GM18519 (cell line): ENCODE measurements around the gene B3GAT1.
"Not testable (repeated sequence)": the region's sequence is repeated elsewhere in the genome, so short reads cannot be mapped to it uniquely, and the experiment has no call there.

ENCODE experiments used
- ATAC-seq: cut with Tn5 transposase; IDR thresholded peaks from one replicate; pipeline ENCODE4 v1.9.1; 2021; ENCODE audit warnings: mild to moderate bottlenecking, moderate library complexity; ENCODE audit not compliant: unreplicated experiment, low FRiP score

B3GAT1 gene

DNA sequence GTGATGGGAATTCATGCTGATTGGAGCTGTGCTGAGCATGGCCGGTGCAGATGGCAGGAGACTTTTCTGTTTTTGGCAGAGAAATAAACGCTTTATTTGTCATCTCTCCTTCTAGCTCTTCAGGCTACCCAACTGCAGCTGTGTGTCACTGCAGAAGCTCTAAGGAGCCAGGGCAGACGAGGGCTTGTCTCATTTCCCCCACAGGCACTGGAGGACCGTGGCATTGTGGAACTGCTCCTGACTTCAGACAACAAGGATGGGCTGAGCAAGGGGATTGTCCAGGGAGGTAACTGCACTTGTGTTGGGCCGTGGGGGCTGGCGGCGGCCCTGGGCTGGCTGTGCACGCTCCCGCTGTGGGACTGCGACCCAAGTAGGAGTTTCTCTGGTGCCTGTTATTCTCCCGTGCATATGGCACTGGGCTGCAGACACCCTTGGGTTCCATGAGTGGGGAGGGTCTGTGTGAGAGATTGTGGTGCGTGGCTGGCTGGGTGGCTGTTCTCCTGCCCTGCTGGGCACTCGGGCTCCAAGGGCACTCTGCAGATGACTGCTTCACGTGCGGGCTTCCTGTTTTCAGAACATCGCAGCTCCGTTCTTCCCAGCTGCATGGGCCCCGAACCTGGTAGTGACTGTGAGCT, 53.1 kb downstream of the B3GAT1 start:
- no peak for ATAC-seq

DNA sequence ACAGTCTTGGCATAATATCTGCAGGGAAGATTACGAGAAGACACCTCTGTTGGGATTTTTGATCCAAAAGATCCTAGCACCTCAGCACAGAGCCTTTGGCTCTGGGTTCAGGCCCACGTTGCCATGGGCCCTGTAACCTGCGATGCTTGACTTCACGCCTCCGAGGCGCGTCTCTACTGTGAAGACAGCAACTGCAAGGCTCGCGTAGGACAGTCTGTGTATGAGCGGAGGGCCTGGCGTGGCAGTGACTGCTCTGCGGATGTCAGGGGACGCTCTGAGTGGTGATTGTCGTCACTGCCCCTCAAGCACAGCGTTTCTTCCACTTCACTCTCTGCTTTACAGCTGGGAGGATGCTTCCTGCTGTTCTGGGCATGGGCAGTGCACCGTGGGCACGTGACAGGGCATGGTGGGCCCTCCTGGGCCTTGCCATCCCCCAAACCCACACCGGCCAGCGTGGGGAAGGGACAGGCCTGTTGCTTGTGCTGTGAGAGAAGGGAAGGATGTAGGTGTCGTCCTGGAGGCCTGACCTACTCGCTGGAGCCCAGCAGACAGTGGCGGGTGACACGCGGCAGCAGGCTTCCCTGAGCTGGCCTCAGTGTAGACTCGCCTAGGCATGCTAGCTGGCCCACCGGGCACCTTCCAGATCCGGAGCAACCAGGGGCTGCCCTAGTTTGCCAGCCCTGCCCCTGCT, 53.7 kb downstream of the B3GAT1 start:
- ATAC-seq: no peak

DNA sequence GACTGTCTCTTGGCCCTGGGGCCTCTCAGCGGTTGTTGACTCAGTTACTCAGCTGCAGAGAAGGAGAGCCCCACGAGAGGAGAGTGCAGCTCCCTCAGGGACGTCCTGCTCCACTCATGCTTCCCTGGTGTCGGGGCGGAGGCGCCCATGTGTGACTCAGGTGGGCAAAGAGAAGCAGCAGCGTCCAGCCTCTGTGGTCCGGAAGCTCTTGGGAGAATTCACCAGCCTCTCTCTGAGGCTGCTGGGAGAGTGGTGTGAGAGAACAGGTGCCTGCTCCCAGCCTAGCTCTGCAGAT, 54.5 kb downstream of the B3GAT1 start:
- no peak for ATAC-seq

DNA sequence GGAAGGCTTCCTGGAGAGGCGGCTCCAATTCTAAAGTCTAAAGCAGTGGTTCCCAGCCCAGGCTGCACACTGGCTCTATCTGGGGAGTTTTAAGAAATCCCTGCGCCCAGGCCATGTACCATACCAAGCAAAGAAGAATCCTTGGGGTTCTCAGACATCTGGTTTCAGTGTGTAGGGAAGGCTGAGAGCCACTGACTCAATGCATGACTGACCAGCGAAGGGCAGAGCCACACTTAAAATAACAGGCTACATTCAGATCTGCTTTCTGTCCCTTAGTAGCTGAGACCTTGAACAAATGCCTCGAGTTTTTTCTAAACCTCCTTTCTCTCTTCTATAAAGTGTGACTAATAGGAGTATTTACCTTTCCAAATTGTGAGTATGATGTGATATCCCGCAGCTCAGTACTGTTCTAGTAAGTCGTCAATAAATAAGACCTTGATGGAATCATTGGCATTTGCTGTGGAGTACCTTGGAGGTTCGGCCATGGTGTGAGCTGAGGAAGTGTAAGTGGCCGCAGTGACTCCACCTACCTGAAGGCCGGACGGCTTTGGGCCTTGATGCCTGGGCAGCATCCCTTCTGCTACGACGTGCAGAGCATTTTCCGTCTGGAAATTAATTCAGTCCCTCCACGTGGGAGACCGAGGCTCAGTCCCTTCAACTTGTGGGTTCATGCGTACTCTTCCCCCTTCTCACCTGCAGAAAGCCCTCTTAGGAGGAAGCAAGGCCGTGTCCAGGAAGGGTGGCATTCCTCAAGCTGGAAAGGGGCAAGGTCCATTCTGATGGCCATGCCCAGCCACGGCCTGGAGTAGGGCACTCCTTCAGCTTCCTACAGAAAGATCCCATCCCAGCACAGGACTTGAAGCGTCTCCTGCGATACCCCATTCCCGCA, 55.1 kb downstream of the B3GAT1 start:
- no peak for ATAC-seq

DNA sequence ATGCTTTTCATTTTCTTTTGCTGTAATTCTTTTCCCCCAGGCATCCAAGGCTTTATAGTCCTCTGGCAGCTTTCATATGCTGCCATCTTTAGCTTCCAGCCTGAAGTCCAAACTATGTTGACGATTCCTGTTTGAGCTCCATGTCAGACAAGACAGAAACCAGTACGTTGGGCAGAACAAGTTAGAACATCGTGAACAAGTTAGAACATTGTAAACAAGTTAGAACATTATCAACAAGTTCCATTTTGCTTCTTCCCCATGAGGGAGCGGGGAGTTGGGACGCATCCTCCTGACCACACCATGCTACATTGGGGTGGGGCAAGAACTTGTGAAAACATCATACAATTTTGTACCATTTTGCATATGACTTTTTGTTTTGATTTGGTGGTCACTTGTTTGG, 56.4 kb downstream of the B3GAT1 start:
- no peak for ATAC-seq

DNA sequence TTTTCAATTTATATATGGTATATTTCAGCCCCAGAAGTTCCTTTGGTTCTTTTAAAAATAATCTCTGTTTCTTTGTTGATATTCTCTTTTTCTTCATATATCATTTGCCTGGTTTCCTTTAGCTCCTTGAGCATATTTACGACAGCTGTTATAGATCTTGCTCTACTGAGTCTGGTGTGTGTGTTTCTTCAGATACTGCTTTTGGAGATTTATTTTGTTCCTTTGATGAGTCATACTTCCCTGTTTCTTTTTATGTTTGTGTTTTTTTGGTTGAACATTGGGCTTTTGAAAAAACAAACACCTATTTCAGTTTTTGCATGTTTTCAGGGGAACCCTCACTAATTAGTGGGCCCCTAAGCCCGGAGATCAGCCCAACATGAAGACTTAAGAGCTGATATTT, 56.9 kb downstream of the B3GAT1 start:
- no peak for ATAC-seq

DNA sequence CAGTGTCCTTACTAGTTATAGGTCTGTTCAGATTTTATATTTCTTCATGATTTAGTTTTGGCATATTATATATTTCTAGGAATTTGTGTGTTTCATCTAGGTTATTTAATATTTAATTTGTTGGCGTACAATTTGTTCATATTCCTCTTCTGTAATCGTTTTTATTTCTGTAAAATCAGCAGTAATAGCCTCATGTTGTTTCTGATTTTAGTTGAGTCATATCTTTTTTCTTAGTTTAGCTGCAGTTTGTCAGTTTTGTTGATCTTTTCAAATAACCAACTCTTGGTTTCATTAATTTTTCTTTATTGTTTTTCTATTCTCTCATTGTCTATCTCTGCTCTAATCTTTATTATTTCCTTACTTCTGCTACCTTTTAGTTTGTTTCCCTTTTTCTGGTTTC, 59.9 kb downstream of the B3GAT1 start:
- ATAC-seq: no peak

DNA sequence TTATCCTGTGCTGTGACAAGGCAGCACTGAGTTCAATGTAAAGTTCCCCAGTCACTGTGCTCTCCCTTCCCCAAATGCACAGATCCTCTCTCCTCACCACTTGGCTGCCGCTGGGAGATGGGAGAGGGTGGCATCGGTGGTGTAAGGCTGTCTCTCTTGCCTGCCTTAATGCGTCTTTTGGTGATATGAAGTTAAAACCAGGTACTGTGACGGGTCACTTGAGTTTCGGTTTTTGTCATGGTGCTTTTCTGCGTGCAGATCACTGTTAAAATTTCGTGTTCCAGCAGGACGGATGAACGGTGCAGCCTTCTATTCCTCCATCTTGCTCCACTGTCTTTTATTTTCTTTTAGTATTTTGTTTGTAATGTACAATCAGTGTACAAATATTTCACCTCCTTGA, 61.7 kb downstream of the B3GAT1 start:
- ATAC-seq: peak; percentile 74

DNA sequence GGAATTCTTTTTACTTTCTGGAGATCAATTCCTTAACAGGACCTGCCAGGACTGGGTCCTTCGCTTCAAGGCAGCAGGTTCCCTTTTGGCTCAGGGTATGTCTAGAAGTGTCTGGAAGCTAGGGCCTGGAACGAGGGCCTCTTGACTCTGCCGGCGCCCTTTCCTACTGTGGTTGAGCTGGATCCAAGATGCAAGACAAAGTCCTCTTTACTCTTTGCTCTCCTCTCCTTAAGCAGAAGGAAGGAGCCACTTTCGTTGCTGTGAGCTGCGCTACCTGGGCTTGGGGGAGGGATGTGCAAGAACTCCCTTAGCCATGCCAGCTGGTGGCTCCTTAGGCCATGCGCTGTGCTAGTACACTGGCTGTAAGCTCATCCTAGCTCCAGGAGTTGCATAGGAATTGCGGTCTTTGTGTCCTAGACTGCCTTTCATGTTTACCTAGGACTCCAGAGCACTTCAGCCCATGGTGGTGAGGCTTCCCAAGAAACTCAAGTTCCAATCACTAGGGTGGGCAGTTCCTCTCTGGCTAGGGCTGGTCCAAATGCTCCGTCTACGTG, 62.2 kb downstream of the B3GAT1 start:
- no peak for ATAC-seq

DNA sequence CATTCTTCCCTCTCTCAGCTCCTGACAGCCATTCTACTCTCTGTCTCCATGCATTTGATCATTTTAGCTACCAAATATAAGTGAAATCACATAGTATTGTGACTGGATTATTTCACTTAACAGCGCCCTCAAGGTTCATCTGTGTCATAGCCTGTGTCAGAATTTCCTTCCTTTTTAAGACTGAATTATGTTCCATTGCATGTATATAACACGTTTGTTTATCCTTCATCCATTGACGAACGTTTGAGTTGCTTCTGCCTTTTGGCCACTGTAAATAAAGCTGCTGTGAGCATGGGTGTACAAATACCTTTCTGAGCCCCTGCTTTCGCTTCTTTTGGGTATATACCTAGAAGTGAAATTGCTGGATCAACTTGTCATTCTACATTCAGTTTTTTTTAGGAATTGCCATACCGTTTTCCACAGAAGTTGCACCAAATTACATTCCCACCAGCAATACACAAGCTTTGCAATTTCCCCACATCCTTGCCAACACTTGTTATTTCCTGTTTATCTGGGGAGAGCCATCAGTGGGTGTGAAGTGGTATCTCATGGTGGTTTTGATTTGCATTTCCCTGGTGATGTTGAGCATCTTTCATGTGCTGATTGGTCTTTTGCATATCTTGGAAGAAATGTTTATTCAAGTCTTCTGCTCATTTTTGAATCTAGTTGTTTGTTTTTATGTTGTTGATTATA, 62.8 kb downstream of the B3GAT1 start:
- no peak for ATAC-seq

DNA sequence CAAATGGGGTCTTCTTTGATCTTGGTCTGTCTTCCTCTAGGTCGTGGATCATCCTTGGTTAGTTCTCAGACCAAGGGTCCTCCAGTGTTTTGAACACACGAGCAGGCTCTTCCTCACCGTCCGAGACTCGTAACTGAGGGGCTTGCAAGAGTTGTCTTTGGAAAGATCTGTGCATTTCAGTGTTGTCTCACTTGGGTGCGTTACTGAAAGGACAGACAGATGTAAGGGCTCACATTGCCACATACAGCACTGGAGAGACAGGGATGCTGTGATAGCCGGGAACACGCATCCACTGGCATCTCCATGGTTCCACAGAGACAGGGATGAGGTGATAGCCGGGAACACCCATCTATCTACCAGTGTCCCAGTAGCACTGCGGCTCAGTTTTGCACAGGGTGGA, 64.6 kb downstream of the B3GAT1 start:
- no peak for ATAC-seq

DNA sequence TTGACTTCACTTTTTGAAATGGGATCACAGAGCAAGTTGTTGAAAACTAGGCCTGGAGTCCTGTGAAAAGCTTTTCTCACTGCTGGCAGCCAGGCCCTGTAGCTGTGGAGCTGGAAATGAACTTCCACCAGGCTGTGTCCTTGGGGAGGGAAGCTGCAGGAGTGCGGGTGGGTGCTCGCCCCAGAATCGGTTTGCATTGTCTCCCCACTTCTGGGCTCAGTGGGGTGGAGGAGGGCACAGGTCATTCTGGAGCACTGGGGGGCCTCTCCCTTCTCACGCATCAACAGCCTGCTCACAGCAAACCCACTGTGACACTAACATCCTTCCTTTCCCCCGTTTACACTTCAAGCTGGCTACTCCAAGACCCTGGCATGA, 65.1 kb downstream of the B3GAT1 start:
- no peak for ATAC-seq

DNA sequence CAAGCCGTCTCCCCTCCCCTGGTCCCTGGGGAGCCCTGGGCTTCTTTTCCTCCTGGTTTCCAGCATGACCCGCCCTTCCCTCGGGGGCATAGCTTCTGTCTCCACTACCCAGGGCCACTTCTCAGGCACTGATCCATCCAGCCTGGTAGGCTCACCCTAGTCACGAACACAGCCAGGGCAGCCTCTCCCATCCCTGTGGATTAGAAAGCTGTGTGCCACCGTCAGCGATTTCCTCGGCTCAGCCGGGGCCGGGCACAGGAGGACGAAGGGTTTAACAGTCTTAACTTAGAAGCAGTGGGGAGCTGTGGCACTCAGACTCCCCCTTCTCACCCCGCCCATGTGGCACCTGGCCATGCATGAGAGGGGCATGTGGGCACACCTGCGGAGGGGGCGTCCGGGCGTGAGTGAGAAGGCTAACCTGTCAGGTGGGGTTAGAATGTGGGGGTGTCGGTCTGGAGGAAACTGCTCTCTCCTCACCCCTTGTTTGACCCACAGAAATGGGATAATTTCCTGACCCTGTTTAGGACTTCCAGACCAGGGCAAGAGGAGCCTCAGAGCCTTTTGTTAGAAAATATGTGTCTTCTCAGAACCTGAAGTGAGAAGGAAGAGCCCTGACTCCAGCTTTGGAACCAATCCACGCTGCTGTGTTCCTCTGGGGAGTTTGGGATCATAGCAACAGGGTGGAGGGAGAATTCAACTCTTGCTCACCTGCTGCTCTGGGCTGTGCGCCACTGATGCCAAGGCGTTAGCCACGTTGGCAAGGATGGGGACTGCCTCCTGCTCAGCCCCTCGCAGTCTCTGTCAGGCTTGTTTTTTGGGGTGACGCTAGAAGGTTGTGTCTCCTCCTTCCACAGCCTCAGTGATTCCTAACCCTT, 65.7 kb downstream of the B3GAT1 start:
- no peak for ATAC-seq

DNA sequence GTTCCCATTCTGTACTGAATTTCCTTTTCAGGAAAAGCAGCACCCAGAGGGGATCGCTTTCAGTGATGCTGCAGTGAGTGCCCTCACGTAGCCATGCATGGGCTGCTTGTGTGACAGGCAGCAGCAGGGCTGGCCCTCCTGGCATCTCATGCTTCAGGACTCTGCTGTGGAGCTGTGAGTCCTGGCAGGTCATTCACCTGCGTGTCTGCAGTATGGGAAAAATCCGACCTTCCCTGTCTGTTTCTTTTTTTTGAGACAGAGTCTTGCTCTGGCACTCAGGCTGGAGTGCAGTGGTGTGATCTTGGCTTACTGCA, 66.8 kb downstream of the B3GAT1 start:
- ATAC-seq: no peak

DNA sequence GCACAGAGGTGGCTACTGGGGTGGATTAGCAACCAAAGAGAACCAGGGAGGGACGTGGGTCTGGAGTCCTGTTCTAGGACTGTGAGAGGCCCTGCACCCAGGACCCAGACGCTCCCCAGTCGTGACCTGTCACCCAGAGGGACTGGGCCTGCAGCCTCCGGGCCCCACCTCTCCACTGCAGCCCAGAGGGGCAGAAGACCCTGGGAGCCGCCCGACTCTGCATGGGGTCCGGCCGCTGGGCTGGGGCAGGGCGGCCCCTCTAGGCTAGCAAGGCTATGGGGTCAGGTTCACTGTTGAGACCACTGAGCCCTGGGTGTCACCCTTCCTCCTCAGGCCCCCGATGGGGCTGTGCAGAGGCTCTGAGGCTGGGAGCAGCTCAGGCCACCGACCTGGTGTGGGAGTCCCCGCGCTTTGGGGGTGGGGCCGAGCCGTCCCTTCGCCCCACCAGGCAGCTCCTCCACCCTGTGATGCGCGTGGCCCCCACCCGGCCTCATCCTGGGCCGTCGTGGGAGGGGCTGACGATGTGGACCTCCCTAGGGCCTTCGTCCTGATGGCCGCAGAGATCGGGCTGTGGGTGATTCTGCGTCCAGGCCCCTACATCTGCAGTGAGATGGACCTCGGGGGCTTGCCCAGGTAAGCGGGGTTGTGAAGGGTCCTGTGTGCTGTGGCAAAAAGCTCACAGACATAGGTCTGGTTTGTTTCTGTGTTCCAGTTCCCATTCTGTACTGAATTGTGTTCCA, 67.4 kb downstream of the B3GAT1 start:
- not testable (repeated sequence) for ATAC-seq

DNA sequence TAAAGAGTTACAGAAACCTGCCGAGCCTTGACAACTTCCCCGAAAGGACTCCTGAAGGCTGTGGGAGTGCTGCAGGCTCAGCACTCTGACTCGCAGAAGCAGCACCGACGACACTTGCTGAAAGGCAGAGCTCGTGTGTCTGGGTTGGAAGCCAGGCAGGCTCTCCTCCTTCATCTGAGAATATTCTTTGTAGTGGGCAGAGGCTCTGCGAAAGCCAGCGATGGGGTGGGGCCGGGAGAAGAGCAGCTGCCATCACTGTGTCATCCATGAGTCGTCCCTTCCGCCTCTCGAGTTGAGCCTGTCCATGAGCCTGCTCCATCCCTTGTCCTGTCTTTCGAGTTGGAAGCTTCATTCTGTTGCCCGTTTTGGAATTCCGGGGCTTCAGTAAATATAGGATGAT, 68.4 kb downstream of the B3GAT1 start:
- ATAC-seq: no peak

DNA sequence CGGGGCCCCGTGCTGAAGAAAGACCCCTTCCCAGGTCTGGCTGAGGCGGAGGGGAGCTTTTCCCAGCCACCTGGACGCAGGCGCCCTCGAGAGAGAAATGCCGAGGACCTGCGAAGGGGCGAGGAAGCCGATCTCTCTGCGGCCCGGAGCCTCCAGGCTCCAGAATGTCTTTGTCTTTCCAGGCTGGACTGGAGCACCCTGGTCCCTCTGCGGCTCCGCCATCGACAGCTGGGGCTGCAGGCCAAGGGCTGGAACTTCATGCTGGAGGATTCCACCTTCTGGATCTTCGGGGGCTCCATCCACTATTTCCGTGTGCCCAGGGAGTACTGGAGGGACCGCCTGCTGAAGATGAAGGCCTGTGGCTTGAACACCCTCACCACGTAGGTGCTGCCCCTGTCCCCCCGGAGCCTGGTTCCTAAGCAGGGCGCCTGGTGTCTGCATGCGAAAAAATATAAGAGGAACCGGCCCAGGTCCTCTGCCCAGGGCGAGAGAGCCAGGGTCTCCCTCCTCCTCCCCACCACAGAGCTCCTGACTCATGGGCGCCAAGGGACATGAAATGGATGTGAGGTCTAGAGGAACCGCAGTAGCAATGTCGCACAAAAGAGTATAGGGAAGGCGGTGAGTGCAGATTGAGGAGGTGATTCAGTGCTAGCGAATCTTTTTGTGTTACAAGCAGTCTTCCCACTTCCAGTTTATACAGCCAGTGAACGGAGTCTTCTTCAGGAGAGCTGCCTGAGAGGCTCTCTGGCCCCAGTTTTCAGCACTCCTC, 69.3 kb downstream of the B3GAT1 start:
- ATAC-seq: no peak

DNA sequence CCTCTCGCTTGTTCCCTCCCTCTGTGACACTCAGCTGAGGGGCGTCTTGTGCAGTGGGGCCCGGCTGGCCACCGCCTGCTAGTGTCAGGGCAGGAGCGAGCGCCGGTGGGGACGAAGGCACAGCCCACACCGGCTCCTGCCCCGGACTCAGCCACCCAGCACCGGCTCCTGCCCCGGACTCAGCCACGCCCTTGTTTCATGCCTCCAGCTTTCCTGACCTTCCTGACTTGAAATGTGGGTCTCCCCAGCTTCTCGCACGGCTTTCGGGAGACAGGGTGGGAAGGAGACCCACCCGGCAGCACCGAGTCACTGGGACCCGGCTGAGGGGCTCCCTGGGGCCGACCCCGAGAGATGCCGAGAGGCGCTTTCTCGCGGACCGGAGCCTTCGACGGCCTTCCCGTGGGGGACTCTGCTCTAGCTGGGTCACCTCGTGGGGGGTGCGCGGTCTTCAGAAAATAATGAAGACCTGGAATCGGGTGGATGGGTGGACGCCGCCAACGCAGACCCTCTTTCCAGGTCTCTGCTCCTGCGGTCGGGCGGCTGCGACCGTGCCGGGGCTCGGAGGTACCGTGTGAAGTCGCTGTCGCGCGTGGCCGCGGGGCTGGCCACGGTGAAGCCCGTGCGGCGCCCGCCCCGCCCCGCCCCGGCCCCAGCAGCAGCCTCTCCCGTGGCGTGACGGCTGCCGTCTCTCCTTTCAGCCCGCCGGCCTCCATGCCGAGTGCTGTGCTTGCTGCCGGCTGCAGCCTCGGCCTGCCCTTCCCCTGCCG, 70.1 kb downstream of the B3GAT1 start:
- ATAC-seq: no peak
